Astrocyte (in vitro differentiated cells and primary cell): ENCODE measurements around the gene ERC1.

Experiments used
- CTCF ChIP-seq: IDR thresholded peaks from 2 replicates; pipeline ENCODE4 v1.5.1; 2011; ENCODE audit warnings: low read depth, mild to moderate bottlenecking, inconsistent platforms, low read length, moderate library complexity; ENCODE audit not compliant: insufficient read depth
- EZH2 ChIP-seq: IDR thresholded peaks from 2 replicates; pipeline ENCODE4 v1.6.1; 2012; ENCODE audit warnings: mild to moderate bottlenecking, low read length, inconsistent platforms; ENCODE audit not compliant: insufficient read depth

DNA sequence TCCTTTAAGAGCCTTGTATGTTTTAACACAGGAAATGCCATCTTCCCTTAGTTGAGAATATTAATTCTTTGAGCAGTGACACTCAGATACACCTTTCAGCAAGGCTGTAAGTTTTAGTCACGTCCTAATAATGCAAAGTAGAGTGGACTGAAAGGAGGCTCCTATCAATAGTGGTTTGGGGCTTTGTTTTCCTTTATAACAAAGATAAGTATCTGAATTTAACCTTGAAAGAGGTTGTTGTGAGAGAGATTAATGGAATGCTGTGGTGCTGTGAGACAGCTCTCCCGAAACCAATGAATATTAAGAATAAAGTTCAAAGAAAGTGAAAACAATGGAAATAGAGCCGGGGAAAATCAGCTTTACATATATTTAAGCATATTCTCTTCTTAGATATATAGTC is 259.6 kb downstream of the ERC1 start:
- TF ChIP-seq EZH2 (no peak), CTCF (no peak)
